GM12891 (cell line): ENCODE data around the gene RASA4B.
A peak's percentile ranks its signal among the peaks of the same experiment; 100 is the strongest.

Experiments used
- DNase-seq: peaks from one replicate; pipeline ENCODE4 v3.0.0; 2011; ENCODE audit warnings: low spot score; ENCODE audit not compliant: insufficient read length
- FAIRE-seq: peaks from 2 replicates; lab custom pipeline; 2011; peaks lifted over from hg19 to GRCh38; lab: Jason Lieb, UNC
- PAX5 ChIP-seq: IDR thresholded peaks from 2 replicates; pipeline ENCODE4 v1.6.1; 2011; ENCODE audit warnings: low read length, moderate library complexity, mild to moderate bottlenecking; ENCODE audit not compliant: insufficient read depth, severe bottlenecking
- POLR2A ChIP-seq: IDR thresholded peaks from 2 replicates; pipeline ENCODE4 v1.6.1; 2011; ENCODE audit warnings: low read depth, low read length, control low read depth
- POLR2AphosphoS5 ChIP-seq: IDR thresholded peaks from 2 replicates; pipeline ENCODE4 v1.6.1; 2011; ENCODE audit warnings: low read depth, low read length, control low read depth
- POU2F2 ChIP-seq: IDR thresholded peaks from 2 replicates; pipeline ENCODE4 v1.6.1; 2011; ENCODE audit warnings: low read depth, mild to moderate bottlenecking, control low read depth, low read length, moderate library complexity
- SPI1 ChIP-seq: IDR thresholded peaks from 2 replicates; pipeline ENCODE4 v1.6.1; 2011; ENCODE audit warnings: low read depth, low read length, control low read depth
- TAF1 ChIP-seq: IDR thresholded peaks from 2 replicates; pipeline ENCODE4 v1.6.1; 2011; ENCODE audit warnings: low read depth, low read length, control low read depth

RASA4B gene

DNA sequence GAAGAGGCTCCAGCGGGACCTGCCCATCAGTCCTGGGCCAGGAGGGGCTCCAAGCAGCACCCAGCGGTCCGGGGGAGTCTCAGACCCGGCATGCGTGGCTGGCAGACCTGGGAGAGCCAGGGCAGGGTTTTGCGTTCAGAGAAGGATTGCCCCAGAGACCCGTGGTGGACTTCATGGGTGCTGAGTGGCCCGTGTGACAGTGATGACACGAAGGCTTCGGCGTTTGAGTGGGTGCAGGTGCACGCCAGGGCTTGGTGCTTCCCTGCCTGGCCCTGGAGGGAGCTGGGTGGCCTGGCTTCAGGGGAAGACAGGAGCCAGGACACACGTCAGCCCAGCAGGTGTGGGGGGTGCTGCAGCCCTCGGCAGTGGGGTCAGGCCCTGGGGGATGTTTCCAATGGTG is 70.3 kb downstream of the RASA4B start:
- FAIRE-seq = no peak
- DNase-seq = no peak
- TF ChIP-seq POLR2AphosphoS5 = no peak
- TF ChIP-seq POLR2A = no peak; the same call in 1 of the 2 replicates
- TF ChIP-seq TAF1 = no peak
- no peak for TF ChIP-seq POU2F2
- no peak for TF ChIP-seq SPI1
- TF ChIP-seq PAX5 = no peak

DNA sequence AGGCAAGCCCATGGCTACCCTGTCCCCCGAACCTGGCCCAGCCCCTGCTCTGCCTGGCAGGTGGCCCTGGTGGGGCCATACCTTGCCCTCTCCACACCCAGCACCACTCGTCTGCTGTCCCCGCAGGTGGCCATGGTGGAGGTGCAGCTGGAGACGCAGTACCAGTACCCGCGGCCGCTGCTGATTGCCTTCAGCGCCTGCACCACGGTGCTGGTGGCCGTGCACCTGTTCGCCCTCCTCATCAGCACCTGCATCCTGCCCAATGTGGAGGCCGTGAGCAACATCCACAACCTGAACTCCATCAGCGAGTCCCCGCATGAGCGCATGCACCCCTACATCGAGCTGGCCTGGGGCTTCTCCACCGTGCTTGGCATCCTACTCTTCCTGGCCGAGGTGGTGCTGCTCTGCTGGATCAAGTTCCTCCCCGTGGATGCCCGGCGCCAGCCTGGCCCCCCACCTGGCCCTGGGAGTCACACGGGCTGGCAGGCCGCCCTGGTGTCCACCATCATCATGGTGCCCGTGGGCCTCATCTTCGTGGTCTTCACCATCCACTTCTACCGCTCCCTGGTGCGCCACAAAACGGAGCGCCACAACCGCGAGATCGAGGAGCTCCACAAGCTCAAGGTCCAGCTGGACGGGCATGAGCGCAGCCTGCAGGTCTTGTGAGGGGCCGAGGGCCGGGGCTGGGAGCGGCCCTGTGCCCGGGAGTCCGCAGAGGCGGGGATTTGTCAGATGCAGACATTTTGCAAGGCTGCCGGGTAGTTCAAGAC is 71.0 kb downstream of the RASA4B start:
- TF ChIP-seq TAF1 = no peak
- TF ChIP-seq POU2F2 = no peak
- no peak for TF ChIP-seq SPI1
- no peak for TF ChIP-seq PAX5
- TF ChIP-seq POLR2A = no peak
- no peak for TF ChIP-seq POLR2AphosphoS5
- DNase-seq (no peak), FAIRE-seq (no peak)

DNA sequence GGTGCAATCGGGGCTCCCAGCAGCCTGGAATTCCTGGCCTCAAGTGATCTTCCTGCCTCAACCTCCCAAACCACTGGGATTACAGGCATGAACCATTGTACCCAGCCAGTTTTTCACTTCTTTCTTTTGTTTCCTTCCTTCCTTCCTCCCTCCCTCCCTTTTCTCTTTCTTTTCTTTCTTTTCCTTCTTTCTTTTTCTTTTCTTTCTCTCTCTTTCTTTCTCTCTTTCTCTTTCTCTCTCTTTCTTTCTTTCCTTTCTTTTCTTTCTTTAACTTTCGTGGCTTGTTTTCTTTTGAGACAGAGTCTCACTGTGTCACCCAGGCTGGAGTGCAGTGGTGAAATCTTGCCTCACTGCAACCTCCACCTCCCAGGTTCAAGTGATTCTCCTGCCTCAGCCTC is 71.9 kb downstream of the RASA4B start:
- FAIRE-seq (no peak), DNase-seq (no peak)
- TF ChIP-seq SPI1 = no peak
- TF ChIP-seq TAF1 = no peak
- TF ChIP-seq PAX5 = no peak
- no peak for TF ChIP-seq POU2F2
- no peak for TF ChIP-seq POLR2A
- TF ChIP-seq POLR2AphosphoS5 = no peak

DNA sequence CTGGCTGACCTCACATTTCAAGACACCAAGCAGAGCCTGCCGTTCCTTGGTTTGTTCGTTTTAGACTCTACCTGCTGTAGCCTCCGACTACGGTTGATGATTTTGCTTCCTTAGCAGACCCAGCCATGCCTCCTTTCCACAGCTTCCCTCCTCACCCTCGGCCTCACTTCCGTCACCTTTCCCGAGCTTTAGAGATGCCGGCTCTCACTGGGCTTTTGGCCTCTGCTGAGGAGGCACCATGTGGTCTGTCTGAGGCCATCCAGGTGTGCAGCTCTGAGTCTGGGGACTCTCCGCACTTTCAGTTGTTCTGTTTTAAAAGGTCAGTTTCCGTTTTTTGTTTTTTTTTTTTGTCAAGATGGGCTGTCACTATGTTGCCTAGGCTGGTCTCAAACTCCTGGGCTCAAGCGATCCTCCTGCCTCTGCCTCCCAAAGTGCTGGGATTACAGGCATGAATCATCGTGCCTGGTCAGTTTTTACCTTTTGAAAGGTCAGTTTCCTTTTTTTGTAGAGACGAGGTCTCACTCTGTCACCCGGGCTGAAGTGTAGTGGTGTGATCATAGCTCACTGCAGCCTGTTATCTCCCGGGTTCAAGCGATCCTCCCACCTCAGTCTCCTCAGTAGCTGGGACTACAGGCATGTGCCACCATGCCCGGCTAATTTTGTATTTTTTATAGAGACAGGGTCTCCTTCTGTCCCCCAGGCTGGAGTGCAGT is 72.5 kb downstream of the RASA4B start:
- DNase-seq (no peak), FAIRE-seq (peak; percentile 90)
- TF ChIP-seq POLR2A = no peak
- TF ChIP-seq POLR2AphosphoS5 = 0 out of 2 replicates have a peak, but pooled peaks have one; percentile 28

DNA sequence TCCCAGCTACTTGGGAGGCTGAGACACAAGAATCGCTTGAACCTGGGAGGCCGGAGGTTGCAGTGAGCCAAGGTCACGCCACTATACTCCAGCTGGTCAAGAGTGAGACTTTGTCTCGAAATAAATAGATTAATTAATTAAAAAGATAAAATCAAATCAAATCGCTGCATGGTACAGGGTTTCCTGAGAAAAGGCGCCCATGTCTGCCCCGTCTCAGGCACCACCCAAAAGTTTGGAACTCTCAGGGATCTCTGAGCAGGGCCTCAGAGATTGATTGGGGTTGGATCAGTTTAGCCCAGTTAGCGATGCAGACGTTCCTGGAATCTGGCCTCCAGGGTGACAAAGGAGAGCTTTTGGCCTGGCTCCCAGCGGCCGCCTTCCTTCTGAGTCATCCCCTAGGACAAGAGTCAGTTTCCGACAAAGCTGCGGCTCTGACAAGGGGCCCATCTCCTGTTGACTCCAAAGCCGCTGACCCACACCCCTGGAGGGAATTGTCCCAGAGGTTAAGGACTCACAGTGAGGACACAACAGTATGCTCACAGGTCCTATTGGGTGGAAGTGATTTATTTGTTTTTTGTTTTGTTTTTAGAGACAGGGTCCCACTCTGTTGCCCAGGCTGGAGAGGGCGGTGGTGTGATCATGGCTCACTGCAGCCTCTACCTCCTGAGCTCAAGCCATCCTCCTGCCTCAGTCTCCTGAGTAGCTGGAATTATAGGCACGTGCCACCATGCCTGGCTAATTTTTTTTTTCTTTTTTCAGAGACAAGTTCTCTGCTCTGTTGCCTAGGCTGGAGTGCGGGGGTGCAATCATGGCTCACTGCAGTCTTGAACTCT is 77.4 kb downstream of the RASA4B start:
- TF ChIP-seq PAX5 (no peak), POLR2A (no peak), TAF1 (no peak), POU2F2 (no peak), POLR2AphosphoS5 (no peak), SPI1 (no peak)
- no peak for DNase-seq
- FAIRE-seq = no peak

DNA sequence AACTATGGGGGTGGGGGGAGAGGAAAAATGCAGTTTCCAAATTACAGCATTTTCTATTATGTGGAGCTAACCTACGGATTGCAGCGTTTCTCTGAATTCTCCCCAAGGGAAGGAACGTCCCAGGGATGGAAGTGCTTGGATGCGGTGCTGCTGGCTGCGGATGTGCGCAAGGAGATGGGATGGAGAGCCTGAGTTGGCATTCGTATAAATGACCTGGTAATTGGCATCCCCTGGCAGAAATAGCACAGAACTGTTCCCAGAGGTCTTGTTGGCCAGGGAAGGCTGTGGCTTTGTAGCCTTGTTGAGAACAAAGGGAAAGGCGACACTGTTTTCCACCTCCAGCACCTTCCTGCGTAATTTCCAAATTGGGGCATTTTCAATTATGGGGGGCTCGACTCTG is 81.5 kb downstream of the RASA4B start:
- FAIRE-seq = no peak
- no peak for TF ChIP-seq POLR2AphosphoS5
- no peak for TF ChIP-seq TAF1
- TF ChIP-seq PAX5 = no peak
- no peak for TF ChIP-seq SPI1
- TF ChIP-seq POLR2A = no peak
- TF ChIP-seq POU2F2 = no peak
- DNase-seq = no peak

DNA sequence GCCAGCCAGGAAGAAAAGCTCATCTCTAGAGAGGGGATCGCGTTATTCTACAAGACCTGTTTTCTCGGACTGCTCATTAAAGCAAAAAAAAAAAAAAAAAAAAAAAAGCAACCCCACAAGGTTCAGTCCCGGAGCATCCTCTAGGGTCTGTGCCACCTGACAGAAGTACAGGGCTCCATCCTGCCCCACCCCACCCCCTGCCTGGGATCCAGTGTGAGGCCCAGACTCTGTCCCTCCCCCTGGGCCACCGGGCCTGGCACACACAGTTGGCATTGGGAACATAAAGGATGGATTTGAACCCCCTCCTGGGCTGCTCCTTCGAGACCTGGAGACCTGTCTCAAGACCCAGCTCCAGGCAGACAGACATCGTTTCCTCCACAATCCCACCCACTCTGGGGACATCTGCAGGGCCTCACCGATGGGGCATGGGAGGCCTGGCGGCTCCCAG is 83.5 kb downstream of the RASA4B start:
- DNase-seq = no peak
- TF ChIP-seq SPI1 (no peak), POLR2AphosphoS5 (no peak), POU2F2 (no peak), PAX5 (no peak), TAF1 (no peak)
- peak; percentile 76 for FAIRE-seq

DNA sequence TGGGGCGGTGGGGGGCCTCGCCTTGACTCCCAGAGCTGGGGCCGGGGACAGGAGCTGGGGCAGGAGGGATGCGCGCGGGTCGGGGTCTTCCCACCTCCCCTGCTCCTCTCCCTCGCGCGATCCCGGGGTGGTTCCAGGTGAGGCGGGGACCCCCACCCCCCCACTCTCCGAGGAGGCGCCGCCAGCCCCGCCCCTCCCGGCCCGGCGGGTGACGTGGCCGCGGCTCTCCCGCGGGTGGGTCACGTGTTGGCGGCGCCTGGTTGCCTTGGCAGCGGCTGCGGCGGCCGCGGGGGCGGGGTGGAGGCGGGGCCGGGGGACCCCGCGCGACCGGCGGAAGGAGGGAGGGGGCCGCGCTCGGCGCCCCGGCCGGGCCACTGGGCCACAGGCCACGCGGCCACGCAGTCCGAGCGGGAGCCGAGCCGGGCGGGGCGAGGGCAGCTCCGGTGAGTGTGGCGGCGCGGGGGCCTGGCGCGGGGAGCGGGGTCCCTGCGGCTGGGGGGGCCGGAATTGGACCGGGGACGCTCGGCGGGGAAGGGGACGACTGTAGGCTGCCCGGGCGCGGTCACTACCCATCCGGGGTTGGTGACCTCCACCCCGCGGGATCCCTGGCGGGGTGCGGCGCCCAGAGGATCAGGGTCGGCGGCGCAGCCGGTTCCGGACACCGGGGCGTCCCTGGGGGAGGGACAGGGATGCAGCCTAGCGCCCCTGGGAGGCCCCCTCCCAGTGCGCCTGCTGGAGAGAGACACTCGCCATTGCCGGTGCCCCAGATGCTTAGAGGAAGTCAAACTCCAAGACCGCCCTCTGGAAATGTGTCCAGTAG is 84.1 kb downstream of the RASA4B start, which contains the start of gene ORAI2:
Gene ORAI2, plus strand, starts transcription at position 357 of the 820 bp plus-strand sequence. CDS start 5,382 bp downstream, outside the sequence.
- TF ChIP-seq TAF1 = no peak
- TF ChIP-seq PAX5 = no peak
- no peak for TF ChIP-seq POU2F2
- peak; percentile 49; the same call in 1 of the 2 replicates for TF ChIP-seq POLR2A
- TF ChIP-seq POLR2AphosphoS5 = no peak
- no peak for TF ChIP-seq SPI1
- DNase-seq (peak; percentile 83), FAIRE-seq (peak; percentile 99)
